Spleen (tissue), 7 donors: Measurements from ENCODE around the gene PANK1.

ENCODE experiments used
- POLR2A ChIP-seq, 3 donors: fragments of 450-650 bp; IDR thresholded peaks; one replicate each; pipeline ENCODE4 v1.5.1; 2017; ENCODE audit warnings: antibody characterized with exemption in 3 of 3, mild to moderate bottlenecking in 1 of 3
- TF ChIP-seq, protein P1 (sequence below), 11 experiments: fragments of 200-600 bp in 7 of 11; fragments of 450-650 bp in 4 of 11; sonication (generic) in 4 of 11; IDR thresholded peaks in 8 of 11; conservative IDR thresholded peaks in 3 of 11; 1 replicate in 7 of 11; 2 replicates in 4 of 11; pipeline versions ENCODE4 v1.4.0 to v1.8.0; 2016 to 2021; ENCODE audit warnings: antibody characterized with exemption in 11 of 11, inconsistent platforms in 4 of 11, mild to moderate bottlenecking in 1 of 11
- donor health status: DM: no; HTN: no; CAD: no; lungs with moderate emphysema.
- donor health status: DM: no; HTN: no; CAD: no.
- donor health status: DM: no; HTN: no; CAD: no.

GRCh38 chr10:89657302-89657701 lies 12.3 kb upstream of the PANK1 start:
- TF ChIP-seq, protein P1, sequence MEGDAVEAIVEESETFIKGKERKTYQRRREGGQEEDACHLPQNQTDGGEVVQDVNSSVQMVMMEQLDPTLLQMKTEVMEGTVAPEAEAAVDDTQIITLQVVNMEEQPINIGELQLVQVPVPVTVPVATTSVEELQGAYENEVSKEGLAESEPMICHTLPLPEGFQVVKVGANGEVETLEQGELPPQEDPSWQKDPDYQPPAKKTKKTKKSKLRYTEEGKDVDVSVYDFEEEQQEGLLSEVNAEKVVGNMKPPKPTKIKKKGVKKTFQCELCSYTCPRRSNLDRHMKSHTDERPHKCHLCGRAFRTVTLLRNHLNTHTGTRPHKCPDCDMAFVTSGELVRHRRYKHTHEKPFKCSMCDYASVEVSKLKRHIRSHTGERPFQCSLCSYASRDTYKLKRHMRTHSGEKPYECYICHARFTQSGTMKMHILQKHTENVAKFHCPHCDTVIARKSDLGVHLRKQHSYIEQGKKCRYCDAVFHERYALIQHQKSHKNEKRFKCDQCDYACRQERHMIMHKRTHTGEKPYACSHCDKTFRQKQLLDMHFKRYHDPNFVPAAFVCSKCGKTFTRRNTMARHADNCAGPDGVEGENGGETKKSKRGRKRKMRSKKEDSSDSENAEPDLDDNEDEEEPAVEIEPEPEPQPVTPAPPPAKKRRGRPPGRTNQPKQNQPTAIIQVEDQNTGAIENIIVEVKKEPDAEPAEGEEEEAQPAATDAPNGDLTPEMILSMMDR (IDR thresholded peaks at IDR 0.05 in 8 of 11, conservative IDR thresholded peaks at IDR 0.05 in 3 of 11): no peak
- TF ChIP-seq POLR2A (IDR thresholded peaks at IDR 0.05): no peak
